ENCODE data around the gene GPHN.

Gene GPHN

GRCh38 chr14:66507722-66508546, at the start of gene GPHN:
TSS of gene GPHN (plus strand) at chr14:66508147.
- H3K9ac ChIP-seq = peak within 1 kb of the TSS; percentile 78
- H3K4me2 ChIP-seq = peak within 1 kb of the TSS; percentile 75
- no peak for TF ChIP-seq Cebpa-rat (IDR thresholded peaks at IDR 0.05)
- peak within 1 kb of the TSS; percentile 81 for H3K4me3 ChIP-seq
- peaks cover 40% of the 10 kb centered on the region for H4K20me1 ChIP-seq
- no peaks in the 10 kb centered on the region for H3K27me3 ChIP-seq
- H3K4me1 ChIP-seq = peaks cover 21% of the 10 kb centered on the region; the same call in 1 of the 2 replicates
- peaks cover 23% of the 10 kb centered on the region for H3K9me3 ChIP-seq
- no peaks in the 10 kb centered on the region for H3K36me3 ChIP-seq
- peak within 1 kb of the TSS; percentile 76 for H3K27ac ChIP-seq

GRCh38 chr14:66459603-66460002, 48.3 kb upstream of the GPHN start:
- Histone ChIP-seq H3K9me3 (no peaks in the 10 kb centered on the region), H3K4me3 (no peak overlapping the region), H3K4me1 (no peaks in the 10 kb centered on the region), H3K27me3 (no peaks in the 10 kb centered on the region), H3K9ac (no peak overlapping the region), H3K27ac (no peak overlapping the region), H3K36me3 (no peaks in the 10 kb centered on the region), H4K20me1 (no peaks in the 10 kb centered on the region), H3K4me2 (no peak overlapping the region)
- TF ChIP-seq Cebpa-rat (IDR thresholded peaks at IDR 0.05) = no peak

- peaks cover 16% of the 10 kb centered on the region for H3K9me3 ChIP-seq
- no peak overlapping the region for H3K9ac ChIP-seq
- TF ChIP-seq Cebpa-rat (IDR thresholded peaks at IDR 0.05) = no peak
- no peaks in the 10 kb centered on the region for H3K4me1 ChIP-seq
- H4K20me1 ChIP-seq = no peaks in the 10 kb centered on the region
- no peak overlapping the region for H3K4me2 ChIP-seq
- H3K27me3 ChIP-seq = no peaks in the 10 kb centered on the region
- H3K4me3 ChIP-seq = no peak overlapping the region
- no peaks in the 10 kb centered on the region for H3K36me3 ChIP-seq
- H3K27ac ChIP-seq = no peak overlapping the region
Observed at GRCh38 chr14:66464261-66464660, 43.7 kb upstream of the GPHN start.

- H3K36me3 ChIP-seq = no peaks in the 10 kb centered on the region
- no peak overlapping the region for H3K4me2 ChIP-seq
- H3K9ac ChIP-seq = no peak overlapping the region
- H3K4me1 ChIP-seq = no peaks in the 10 kb centered on the region
- TF ChIP-seq Cebpa-rat (IDR thresholded peaks at IDR 0.05) = no peak
- no peak overlapping the region for H3K4me3 ChIP-seq
- H3K9me3 ChIP-seq = peaks cover 38% of the 10 kb centered on the region
- H3K27ac ChIP-seq = no peak overlapping the region
- no peaks in the 10 kb centered on the region for H3K27me3 ChIP-seq
- no peaks in the 10 kb centered on the region for H4K20me1 ChIP-seq
Observed at GRCh38 chr14:66468778-66469367, 39.1 kb upstream of the GPHN start.

- no peaks in the 10 kb centered on the region for H3K4me1 ChIP-seq
- H4K20me1 ChIP-seq = no peaks in the 10 kb centered on the region
- no peaks in the 10 kb centered on the region for H3K27me3 ChIP-seq
- no peak for TF ChIP-seq Cebpa-rat (IDR thresholded peaks at IDR 0.05)
- peaks cover 33% of the 10 kb centered on the region for H3K9me3 ChIP-seq
- H3K4me3 ChIP-seq = no peak overlapping the region
- no peaks in the 10 kb centered on the region for H3K36me3 ChIP-seq
- no peak overlapping the region for H3K9ac ChIP-seq
- no peak overlapping the region for H3K27ac ChIP-seq
- H3K4me2 ChIP-seq = no peak overlapping the region
Observed at GRCh38 chr14:66471584-66471983, 36.4 kb upstream of the GPHN start.

GRCh38 chr14:66472251-66472650, 35.7 kb upstream of the GPHN start:
- Histone ChIP-seq H3K4me1 (no peaks in the 10 kb centered on the region), H3K9ac (no peak overlapping the region), H3K4me3 (no peak overlapping the region), H3K9me3 (peaks cover 31% of the 10 kb centered on the region), H3K36me3 (no peaks in the 10 kb centered on the region), H3K27me3 (no peaks in the 10 kb centered on the region), H3K4me2 (no peak overlapping the region), H3K27ac (no peak overlapping the region), H4K20me1 (no peaks in the 10 kb centered on the region)
- TF ChIP-seq Cebpa-rat (IDR thresholded peaks at IDR 0.05) = no peak

- H3K9me3 ChIP-seq = peaks cover 29% of the 10 kb centered on the region
- H4K20me1 ChIP-seq = no peaks in the 10 kb centered on the region
- no peaks in the 10 kb centered on the region for H3K36me3 ChIP-seq
- no peak overlapping the region for H3K4me3 ChIP-seq
- H3K4me1 ChIP-seq = no peaks in the 10 kb centered on the region
- no peak overlapping the region for H3K9ac ChIP-seq
- no peak overlapping the region for H3K4me2 ChIP-seq
- H3K27ac ChIP-seq = no peak overlapping the region
- H3K27me3 ChIP-seq = no peaks in the 10 kb centered on the region
- TF ChIP-seq Cebpa-rat (IDR thresholded peaks at IDR 0.05) = no peak
Observed at GRCh38 chr14:66473223-66473622, 34.7 kb upstream of the GPHN start.

GRCh38 chr14:66476964-66477363, 31.0 kb upstream of the GPHN start:
- Histone ChIP-seq H3K4me3 (no peak overlapping the region), H3K27ac (no peak overlapping the region), H3K9ac (no peak overlapping the region), H3K4me1 (no peaks in the 10 kb centered on the region), H3K4me2 (no peak overlapping the region), H3K27me3 (no peaks in the 10 kb centered on the region), H3K9me3 (no peaks in the 10 kb centered on the region), H3K36me3 (no peaks in the 10 kb centered on the region), H4K20me1 (no peaks in the 10 kb centered on the region)
- TF ChIP-seq Cebpa-rat (IDR thresholded peaks at IDR 0.05) = no peak

- Histone ChIP-seq H3K9ac (no peak overlapping the region), H3K4me1 (no peaks in the 10 kb centered on the region), H3K4me3 (no peak overlapping the region), H3K27ac (no peak overlapping the region), H3K9me3 (no peaks in the 10 kb centered on the region), H3K36me3 (no peaks in the 10 kb centered on the region), H3K4me2 (no peak overlapping the region), H4K20me1 (no peaks in the 10 kb centered on the region), H3K27me3 (no peaks in the 10 kb centered on the region)
- TF ChIP-seq Cebpa-rat (IDR thresholded peaks at IDR 0.05) = no peak
Observed at GRCh38 chr14:66477567-66477966, 30.4 kb upstream of the GPHN start.

GRCh38 chr14:66482873-66483272, 25.1 kb upstream of the GPHN start:
- Histone ChIP-seq H4K20me1 (no peaks in the 10 kb centered on the region), H3K4me1 (peaks cover 10% of the 10 kb centered on the region; the same call in 1 of the 2 replicates), H3K27ac (no peak overlapping the region), H3K4me3 (no peak overlapping the region), H3K36me3 (no peaks in the 10 kb centered on the region), H3K4me2 (no peak overlapping the region), H3K9ac (no peak overlapping the region), H3K9me3 (no peaks in the 10 kb centered on the region), H3K27me3 (no peaks in the 10 kb centered on the region)
- TF ChIP-seq Cebpa-rat (IDR thresholded peaks at IDR 0.05) = no peak
